ENCODE measurements around the gene SNRPD2. TPM values are rescaled to one million over a fixed set of nuclear protein-coding genes. Genes with fewer than 3 reads are reported as not detected.

SNRPD2 gene
- polyA plus RNA-seq, 2 of the 4 experiments (the other 2 are of a cell fraction) = 811 to 1,002 TPM

DNA sequence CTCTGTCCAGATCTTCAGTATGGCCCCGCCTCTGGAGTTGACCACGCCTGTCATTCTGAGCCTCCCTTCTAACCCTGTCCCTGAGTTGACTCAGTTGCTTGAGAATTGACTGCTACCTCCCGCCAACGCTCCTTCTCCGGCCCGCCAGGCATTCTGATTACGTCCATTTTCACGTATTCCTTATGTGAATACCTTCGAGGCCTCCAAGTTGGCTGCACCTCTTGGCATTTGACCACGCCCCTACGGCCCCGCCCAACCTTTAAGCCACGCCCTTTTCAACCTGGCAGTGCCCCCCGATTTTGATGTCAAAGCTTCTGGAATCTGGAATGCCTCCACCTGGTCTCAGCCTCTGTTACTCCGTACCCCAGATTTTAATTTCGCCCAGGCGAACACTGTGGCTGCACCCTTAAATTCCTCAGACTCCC lies 50.9 kb downstream of the SNRPD2 start:
- POLR2A ChIA-PET = interaction anchor here (0.6 to 2.9 kb wide), 14 partner anchors 8 to 155 kb away, joined by 3 to 25 read pairs (median 8); partner anchors contain the start of genes OPA3 and QPCTL
- Histone ChIP-seq H3K27ac (peak overlapping the region; percentile 88 to 90; a peak in 5 of 6 replicates), H3K4me2 (peak overlapping the region; percentile 96), H3K4me1 (peaks cover 45% of the 10 kb centered on the region), H3K4me3 (peak overlapping the region; percentile 13; the same call in 1 of the 3 replicates), H3K9me3 (no peaks in the 10 kb centered on the region)
- no peak for FAIRE-seq
- CTCF ChIA-PET = interaction anchor here (0.6 to 15.1 kb wide), 31 partner anchors 11 to 201 kb away, joined by 3 to 437 read pairs (median 38); partner anchors contain the start of genes GIPR, GPR4, OPA3 and QPCTL
- TF ChIP-seq MYC (IDR thresholded peaks at IDR 0.05; ENCODE audit: borderline replicate concordance, low read length) = no peak
- TF ChIP-seq, protein P1, sequence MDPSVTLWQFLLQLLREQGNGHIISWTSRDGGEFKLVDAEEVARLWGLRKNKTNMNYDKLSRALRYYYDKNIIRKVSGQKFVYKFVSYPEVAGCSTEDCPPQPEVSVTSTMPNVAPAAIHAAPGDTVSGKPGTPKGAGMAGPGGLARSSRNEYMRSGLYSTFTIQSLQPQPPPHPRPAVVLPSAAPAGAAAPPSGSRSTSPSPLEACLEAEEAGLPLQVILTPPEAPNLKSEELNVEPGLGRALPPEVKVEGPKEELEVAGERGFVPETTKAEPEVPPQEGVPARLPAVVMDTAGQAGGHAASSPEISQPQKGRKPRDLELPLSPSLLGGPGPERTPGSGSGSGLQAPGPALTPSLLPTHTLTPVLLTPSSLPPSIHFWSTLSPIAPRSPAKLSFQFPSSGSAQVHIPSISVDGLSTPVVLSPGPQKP (IDR thresholded peaks at IDR 0.05; ENCODE audit: low read depth, low read length) = no peak
- TF ChIP-seq ESRRA (IDR thresholded peaks at IDR 0.05; ENCODE audit: borderline replicate concordance, low read length) = no peak
- TF ChIP-seq ZFP36 (IDR thresholded peaks at IDR 0.05; ENCODE audit: borderline replicate concordance, partially characterized antibody) = no peak
- TF ChIP-seq KDM5A (IDR thresholded peaks at IDR 0.05) = no peak
- no peak for TF ChIP-seq SMC3 (IDR thresholded peaks at IDR 0.05)
- no peak for TF ChIP-seq HEYL (CRISPR knock-in tag; IDR thresholded peaks at IDR 0.05)
- no peak for TF ChIP-seq CBX2 (IDR thresholded peaks at IDR 0.05; ENCODE audit: borderline replicate concordance, low read depth)
- TF ChIP-seq, protein P2, sequence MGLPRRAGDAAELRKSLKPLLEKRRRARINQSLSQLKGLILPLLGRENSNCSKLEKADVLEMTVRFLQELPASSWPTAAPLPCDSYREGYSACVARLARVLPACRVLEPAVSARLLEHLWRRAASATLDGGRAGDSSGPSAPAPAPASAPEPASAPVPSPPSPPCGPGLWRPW (IDR thresholded peaks at IDR 0.05) = no peak
- TF ChIP-seq POLR2A (IDR thresholded peaks at IDR 0.05; ENCODE audit: low read length) = no peak
- TF ChIP-seq, protein P3, sequence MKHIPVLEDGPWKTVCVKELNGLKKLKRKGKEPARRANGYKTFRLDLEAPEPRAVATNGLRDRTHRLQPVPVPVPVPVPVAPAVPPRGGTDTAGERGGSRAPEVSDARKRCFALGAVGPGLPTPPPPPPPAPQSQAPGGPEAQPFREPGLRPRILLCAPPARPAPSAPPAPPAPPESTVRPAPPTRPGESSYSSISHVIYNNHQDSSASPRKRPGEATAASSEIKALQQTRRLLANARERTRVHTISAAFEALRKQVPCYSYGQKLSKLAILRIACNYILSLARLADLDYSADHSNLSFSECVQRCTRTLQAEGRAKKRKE (CRISPR knock-in tag; IDR thresholded peaks at IDR 0.05; ENCODE audit: low read depth) = no peak
- no peak for TF ChIP-seq FOSB (CRISPR knock-in tag; IDR thresholded peaks at IDR 0.05)
- TF ChIP-seq BHLHE40 (IDR thresholded peaks at IDR 0.05; ENCODE audit: low read depth, low read length) = no peak
- TF ChIP-seq CBX8 (IDR thresholded peaks at IDR 0.05) = no peak
- WGBS (ENCODE audit: missing lambda C conversion rate) = 53% methylated on average over 17 of the region's 17 CpGs
- no peak for ATAC-seq
- no peak for DNase-seq (ENCODE audit: low read depth in 1 of 2, low spot score in 1 of 2)

DNA sequence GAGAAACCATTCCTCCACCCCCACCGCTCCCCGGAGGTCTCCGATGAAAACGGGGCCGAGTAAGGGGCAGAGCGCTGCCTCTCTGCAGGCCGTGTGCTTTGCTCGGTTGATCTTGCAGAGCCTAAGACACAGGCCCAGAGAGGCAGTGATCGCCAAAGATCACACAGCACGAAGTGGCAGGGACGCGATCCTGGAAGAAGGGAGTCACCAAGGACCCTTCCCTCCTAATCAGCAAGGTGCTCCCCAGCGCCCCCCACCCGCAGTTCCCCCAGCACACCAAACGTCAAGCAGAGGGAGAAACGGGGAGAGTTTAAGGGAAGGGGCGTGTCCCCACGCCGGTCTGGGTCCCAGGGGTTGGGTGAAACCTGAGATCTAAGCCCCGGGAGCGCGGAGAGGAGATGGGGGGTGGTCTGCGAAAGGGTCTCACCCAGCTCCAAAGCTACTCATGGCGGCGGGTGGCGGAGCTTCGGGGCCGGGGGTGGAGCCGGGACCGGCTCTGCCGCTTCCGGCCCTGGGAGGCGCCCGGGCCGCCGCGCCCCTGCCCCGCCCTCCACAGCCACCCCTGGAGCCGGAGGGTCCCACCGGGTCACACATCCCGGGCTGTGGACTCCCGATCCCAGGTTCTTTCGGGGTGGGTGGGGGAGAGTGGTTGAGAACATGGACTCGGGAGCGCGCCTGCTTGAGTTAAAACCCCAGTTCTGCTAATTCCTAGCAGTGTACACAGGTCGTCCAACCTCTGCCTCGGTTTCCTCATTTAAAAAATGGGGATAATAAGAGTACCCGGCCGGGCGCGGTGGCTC lies 52.6 kb downstream of the SNRPD2 start, which contains the start of gene EML2:
Gene EML2, minus strand, starts transcription at position 468 of the 800 bp plus-strand sequence. Its CDS starts 21 bp downstream, at position 447.
- peaks cover 37% of the 10 kb centered on the region for H3K4me1 ChIP-seq
- ATAC-seq (peak; percentile 22 to 36; a peak in 4 of 6 replicates), FAIRE-seq (no peak), DNase-seq (ENCODE audit: low read depth in 1 of 2, low spot score in 1 of 2) (peak; percentile 49 to 71)
- H3K4me2 ChIP-seq = peak within 1 kb of the TSS; percentile 89
- H3K4me3 ChIP-seq = peak within 1 kb of the TSS; percentile 70
- CTCF ChIA-PET = interaction anchor here (0.7 to 15.1 kb wide), 20 partner anchors 16 to 200 kb away, joined by 3 to 437 read pairs (median 5); partner anchors contain the start of genes GPR4, OPA3 and RTN2
- POLR2A ChIA-PET = interaction anchor here (0.6 to 1.5 kb wide), 3 partner anchors 9 to 26 kb away, joined by 4 to 5 read pairs (median 4); no protein-coding TSS in a partner anchor
- no peaks in the 10 kb centered on the region for H3K9me3 ChIP-seq
- peak within 1 kb of the TSS; percentile 83 to 89 for H3K27ac ChIP-seq
- WGBS (ENCODE audit: missing lambda C conversion rate) = 3% methylated on average over 52 of the region's 52 CpGs
- TF ChIP-seq CEBPB (IDR thresholded peaks at IDR 0.05) = no peak
- TF ChIP-seq ESRRA (IDR thresholded peaks at IDR 0.05; ENCODE audit: borderline replicate concordance, low read length) = no peak
- TF ChIP-seq NPAS2 (CRISPR knock-in tag; IDR thresholded peaks at IDR 0.05; ENCODE audit: borderline replicate concordance) = no peak
- TF ChIP-seq RARB (CRISPR knock-in tag; IDR thresholded peaks at IDR 0.05) = no peak
- TF ChIP-seq EP300 (IDR thresholded peaks at IDR 0.05) = no peak
- TF ChIP-seq, protein P2 (IDR thresholded peaks at IDR 0.05) = no peak
- TF ChIP-seq, protein P4, sequence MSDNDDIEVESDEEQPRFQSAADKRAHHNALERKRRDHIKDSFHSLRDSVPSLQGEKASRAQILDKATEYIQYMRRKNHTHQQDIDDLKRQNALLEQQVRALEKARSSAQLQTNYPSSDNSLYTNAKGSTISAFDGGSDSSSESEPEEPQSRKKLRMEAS (IDR thresholded peaks at IDR 0.05) = 0 out of 2 replicates have a peak, but pooled peaks have one; percentile 21
- TF ChIP-seq, protein P5, sequence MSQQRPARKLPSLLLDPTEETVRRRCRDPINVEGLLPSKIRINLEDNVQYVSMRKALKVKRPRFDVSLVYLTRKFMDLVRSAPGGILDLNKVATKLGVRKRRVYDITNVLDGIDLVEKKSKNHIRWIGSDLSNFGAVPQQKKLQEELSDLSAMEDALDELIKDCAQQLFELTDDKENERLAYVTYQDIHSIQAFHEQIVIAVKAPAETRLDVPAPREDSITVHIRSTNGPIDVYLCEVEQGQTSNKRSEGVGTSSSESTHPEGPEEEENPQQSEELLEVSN (IDR thresholded peaks at IDR 0.05; ENCODE audit: borderline replicate concordance, low read depth) = no peak
- TF ChIP-seq ZSCAN20 (CRISPR knock-in tag; IDR thresholded peaks at IDR 0.05) = no peak
- TF ChIP-seq, protein P6, sequence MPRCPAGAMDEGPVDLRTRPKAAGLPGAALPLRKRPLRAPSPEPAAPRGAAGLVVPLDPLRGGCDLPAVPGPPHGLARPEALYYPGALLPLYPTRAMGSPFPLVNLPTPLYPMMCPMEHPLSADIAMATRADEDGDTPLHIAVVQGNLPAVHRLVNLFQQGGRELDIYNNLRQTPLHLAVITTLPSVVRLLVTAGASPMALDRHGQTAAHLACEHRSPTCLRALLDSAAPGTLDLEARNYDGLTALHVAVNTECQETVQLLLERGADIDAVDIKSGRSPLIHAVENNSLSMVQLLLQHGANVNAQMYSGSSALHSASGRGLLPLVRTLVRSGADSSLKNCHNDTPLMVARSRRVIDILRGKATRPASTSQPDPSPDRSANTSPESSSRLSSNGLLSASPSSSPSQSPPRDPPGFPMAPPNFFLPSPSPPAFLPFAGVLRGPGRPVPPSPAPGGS (IDR thresholded peaks at IDR 0.05) = 0 out of 3 replicates have a peak, but pooled peaks have one; percentile 47
- no peak for TF ChIP-seq RAD21 (conservative IDR thresholded peaks at IDR 0.05 in 1 of 2, IDR thresholded peaks at IDR 0.05 in 1 of 2)
- no peak for TF ChIP-seq RNF2 (IDR thresholded peaks at IDR 0.05; ENCODE audit: borderline replicate concordance, low read depth)
- no peak for TF ChIP-seq HOXB13 (CRISPR knock-in tag; IDR thresholded peaks at IDR 0.05; ENCODE audit: low read depth)
- TF ChIP-seq NR3C1 (IDR thresholded peaks at IDR 0.05) = no peak
- TF ChIP-seq BHLHE40 (IDR thresholded peaks at IDR 0.05; ENCODE audit: low read depth, low read length) = no peak
- TF ChIP-seq GATA3 (IDR thresholded peaks at IDR 0.05; ENCODE audit: borderline replicate concordance) = no peak
- TF ChIP-seq SMC3 (IDR thresholded peaks at IDR 0.05) = peak; percentile 22; the same call in 1 of the 3 replicates
- TF ChIP-seq SREBF2 (IDR thresholded peaks at IDR 0.05) = no peak
- peak; percentile 83 for TF ChIP-seq KDM1A (IDR thresholded peaks at IDR 0.05; ENCODE audit: low read depth)
- no peak for TF ChIP-seq EHMT2 (IDR thresholded peaks at IDR 0.05; ENCODE audit: low read depth)
- TF ChIP-seq, protein P7, sequence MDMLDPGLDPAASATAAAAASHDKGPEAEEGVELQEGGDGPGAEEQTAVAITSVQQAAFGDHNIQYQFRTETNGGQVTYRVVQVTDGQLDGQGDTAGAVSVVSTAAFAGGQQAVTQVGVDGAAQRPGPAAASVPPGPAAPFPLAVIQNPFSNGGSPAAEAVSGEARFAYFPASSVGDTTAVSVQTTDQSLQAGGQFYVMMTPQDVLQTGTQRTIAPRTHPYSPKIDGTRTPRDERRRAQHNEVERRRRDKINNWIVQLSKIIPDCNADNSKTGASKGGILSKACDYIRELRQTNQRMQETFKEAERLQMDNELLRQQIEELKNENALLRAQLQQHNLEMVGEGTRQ (IDR thresholded peaks at IDR 0.05) = no peak

Measured in A549 (cell line).